Stimulated activated CD4-positive, alpha-beta T cell treated with anti-CD3 and anti-CD28 coated beads, Interleukin-2, amount 100 ng/mL, for 24 hours (primary cell): ENCODE results near the gene ABCA3.
"Not testable (repeated sequence)": the region's sequence is repeated elsewhere in the genome, so short reads cannot be mapped to it uniquely, and the experiment has no call there.

Experiments
- DNase-seq, 2 donors: peaks; one replicate each; pipeline ENCODE4 v3.0.0-alpha.2; 2020

ABCA3 gene

GRCh38 chr16:2251296-2252111 lies 89.0 kb downstream of the ABCA3 start, which contains the start of gene ECI1:
ECI1 (minus strand) TSS chr16:2251587; CDS start chr16:2251566, 21 bp downstream.
- DNase-seq: peak; percentile 80 to 90

GRCh38 chr16:2250652-2251295 lies 89.8 kb downstream of the ABCA3 start:
- peak; percentile 55 to 60 for DNase-seq

- DNase-seq: no peak
These were observed 94.1 kb downstream of the ABCA3 start for GRCh38 chr16:2246301-2246885.

GRCh38 chr16:2244926-2245795 lies 95.4 kb downstream of the ABCA3 start:
- no peak for DNase-seq

- no peak for DNase-seq
These were observed 96.2 kb downstream of the ABCA3 start for GRCh38 chr16:2244301-2244700.

- DNase-seq: no peak
These were observed 96.7 kb downstream of the ABCA3 start for GRCh38 chr16:2243781-2244180.

- no peak for DNase-seq
These were observed 97.4 kb downstream of the ABCA3 start for GRCh38 chr16:2243031-2243528.

GRCh38 chr16:2242598-2242997 lies 97.9 kb downstream of the ABCA3 start:
- DNase-seq: no peak

- DNase-seq: not testable (repeated sequence)
These were observed 100.2 kb downstream of the ABCA3 start for GRCh38 chr16:2240331-2240730.

GRCh38 chr16:2238838-2239675 lies 101.5 kb downstream of the ABCA3 start:
- no peak for DNase-seq

- no peak for DNase-seq
These were observed 102.2 kb downstream of the ABCA3 start for GRCh38 chr16:2238150-2238837.

GRCh38 chr16:2237493-2238149 lies 102.9 kb downstream of the ABCA3 start:
- DNase-seq: no peak

- no peak for DNase-seq
These were observed 103.4 kb downstream of the ABCA3 start for GRCh38 chr16:2237102-2237482.

- no peak for DNase-seq
These were observed 104.0 kb downstream of the ABCA3 start, which contains the start of gene DNASE1L2 for GRCh38 chr16:2236337-2237101. DNASE1L2 (plus strand) TSS chr16:2236444; CDS start chr16:2236817, 373 bp downstream.

GRCh38 chr16:2235695-2236336 lies 104.7 kb downstream of the ABCA3 start:
- no peak for DNase-seq

- DNase-seq: no peak
These were observed 105.3 kb downstream of the ABCA3 start for GRCh38 chr16:2235234-2235651.

GRCh38 chr16:2234813-2235170 lies 105.7 kb downstream of the ABCA3 start:
- no peak for DNase-seq

GRCh38 chr16:2233872-2234812 lies 106.4 kb downstream of the ABCA3 start:
- no peak for DNase-seq
